Effector CD8-positive, alpha-beta T cell (primary cell): ENCODE results near the gene MED4.

Source experiments
- DNase-seq: peaks from one replicate; lab custom pipeline; 2025; lab: John Stamatoyannopoulos, UW

MED4 gene

GRCh38 chr13:48037346-48038173, 57.3 kb downstream of the MED4 start, which contains the start of gene NUDT15:
Gene NUDT15, plus strand, starts transcription at chr13:48037726. Its CDS starts 21 bp downstream, at chr13:48037747.
- DNase-seq = peak; percentile 94

GRCh38 chr13:48029859-48030258, 65.0 kb downstream of the MED4 start:
- DNase-seq = no peak

DNA sequence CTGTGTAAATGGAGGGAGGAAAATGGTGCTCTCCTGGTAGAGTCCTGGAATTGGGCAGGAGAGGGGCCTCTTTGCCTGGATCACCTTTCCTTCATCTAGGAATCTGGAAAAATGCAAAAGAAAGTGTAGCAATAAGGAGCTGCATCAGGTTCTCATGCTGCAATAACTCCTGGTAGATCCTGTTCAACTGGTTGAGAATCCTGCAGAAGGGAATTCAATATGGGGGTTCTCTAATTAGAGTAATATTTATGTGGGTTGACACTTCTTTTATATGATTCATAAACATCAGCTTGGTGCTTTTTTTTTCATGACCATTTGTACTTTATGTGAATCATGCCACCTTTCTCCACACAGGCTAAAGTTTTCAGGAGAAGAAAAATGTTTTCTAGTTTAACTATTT, 66.8 kb downstream of the MED4 start:
- no peak for DNase-seq
